Left cardiac atrium (tissue), 4 donors: ENCODE measurements around the gene FYCO1. TPM values are rescaled to one million over a fixed set of nuclear protein-coding genes. Genes with fewer than 3 reads are reported as not detected.
A peak's percentile ranks its signal among the peaks of the same experiment; 100 is the strongest.

Experiments
- ATAC-seq, 2 donors: fragments of 200-7000 bp; cut with Tn5 transposase; one replicate each; pipeline ENCODE4 v1.9.1; 2020; ENCODE audit warnings: mild to moderate bottlenecking in 2 of 2, moderate library complexity in 2 of 2
- DNase-seq: peaks from one replicate; pipeline ENCODE4 v3.0.0-alpha.2; 2020
- intact Hi-C, 2 donors: fragments of 100-400 bp; cut with DNase I; formaldehyde crosslinking; loops; one replicate each; pipeline versions ENCODE4 v1.14.1 to v1.15.1; 2022 to 2023
- total RNA-seq, 2 donors: library from RNA; stranded (reverse); fragmentation: NEBNext Ultra II Directional; extraction: Animal tissue kit (Norgen Biotek cat#: 25700); gene quantifications; one replicate each; pipeline ENCODE4 v1.2.1, GENCODE V29; 2021
- donor health status: DM: no; HTN: yes; CAD: no.
- donor health status: DM: no; HTN: yes; CAD: no; lungs with severe emphysema.
- donor health status: DM: yes; HTN: yes; CAD: no.
- donor health status: Dilated cardiomyopathy.

FYCO1 gene
- total RNA-seq, 2 donors from 2014 or later, result 64.4 to 91.9 TPM

GRCh38 chr3:45950686-45951600 is 44.7 kb downstream of the FYCO1 start:
- intact Hi-C loops, result no loop called here
- DNase-seq (no peak), ATAC-seq (peak; percentile 12 to 62)

GRCh38 chr3:45950131-45950530 is 45.5 kb downstream of the FYCO1 start:
- intact Hi-C loops, result no loop called here
- no peak for ATAC-seq
- no peak for DNase-seq

GRCh38 chr3:45949432-45949831 is 46.2 kb downstream of the FYCO1 start:
- no peak for DNase-seq
- no peak for ATAC-seq
- intact Hi-C loops, result no loop called here

GRCh38 chr3:45948881-45949280 is 46.7 kb downstream of the FYCO1 start:
- DNase-seq, result no peak
- intact Hi-C loops, result no loop called here

GRCh38 chr3:45948311-45948781 is 47.3 kb downstream of the FYCO1 start:
- DNase-seq (no peak), ATAC-seq (no peak)
- intact Hi-C loops, result no loop called here

More at GRCh38 chr3:45948881-45949280, 46.7 kb downstream of the FYCO1 start:
- no peak for ATAC-seq

- ATAC-seq (no peak), DNase-seq (no peak)
- intact Hi-C loops, result no loop called here
Measured at GRCh38 chr3:45947361-45947760, 48.3 kb downstream of the FYCO1 start.

- DNase-seq, result no peak
- no peak for ATAC-seq
- intact Hi-C loops, result no loop called here
Measured at GRCh38 chr3:45946875-45947274, 48.7 kb downstream of the FYCO1 start.

GRCh38 chr3:45946307-45946706 is 49.3 kb downstream of the FYCO1 start:
- ATAC-seq (no peak), DNase-seq (no peak)
- intact Hi-C loops, result no loop called here

GRCh38 chr3:45944830-45945620 is 50.6 kb downstream of the FYCO1 start:
- intact Hi-C loops, result no loop called here
- ATAC-seq (no peak), DNase-seq (no peak)

- DNase-seq, result no peak
- intact Hi-C loops, result no loop called here
Measured at GRCh38 chr3:45943207-45943846, 52.3 kb downstream of the FYCO1 start, which contains the start of gene CXCR6. CXCR6 (plus strand) TSS chr3:45943464; CDS start chr3:45946482, 3,018 bp downstream.

GRCh38 chr3:45942051-45942825 is 53.4 kb downstream of the FYCO1 start:
- intact Hi-C loops, result no loop called here
- peak in 1 of 2 donors; percentile 6 for ATAC-seq
- no peak for DNase-seq

More at GRCh38 chr3:45943207-45943846, 52.3 kb downstream of the FYCO1 start, which contains the start of gene CXCR6:
- ATAC-seq, result no peak

- DNase-seq (no peak), ATAC-seq (no peak)
- intact Hi-C loops, result no loop called here
Measured at GRCh38 chr3:45940781-45941365, 54.8 kb downstream of the FYCO1 start.

- no peak for ATAC-seq
- no peak for DNase-seq
- intact Hi-C loops, result no loop called here
Measured at GRCh38 chr3:45940004-45940780, 55.4 kb downstream of the FYCO1 start.

GRCh38 chr3:45939341-45939771 is 56.3 kb downstream of the FYCO1 start:
- peak; percentile 21 to 22 for ATAC-seq
- intact Hi-C loops, result loop anchor here (1.0 to 5.0 kb wide), 2 partner anchors 138 to 140 kb away; no protein-coding TSS in a partner anchor
- DNase-seq, result no peak

GRCh38 chr3:45938864-45939263 is 56.8 kb downstream of the FYCO1 start:
- DNase-seq (peak; percentile 84), ATAC-seq (peak; percentile 88 to 91)
- intact Hi-C loops, result loop anchor here (1.0 to 5.0 kb wide), 2 partner anchors 138 to 140 kb away; no protein-coding TSS in a partner anchor

- no peak for DNase-seq
- ATAC-seq, result no peak
- intact Hi-C loops, result loop anchor here in 1 of 2 donors (5.0 kb wide), 1 partner anchor 139 kb away; no protein-coding TSS in a partner anchor
Measured at GRCh38 chr3:45938043-45938435, 57.6 kb downstream of the FYCO1 start.
